ENCODE measurements around the gene TMEM92. TPM values are rescaled to one million over a fixed set of nuclear protein-coding genes. Genes with fewer than 3 reads are reported as not detected.
A peak's percentile ranks its signal among the peaks of the same experiment; 100 is the strongest.

Gene TMEM92
- 1.8 TPM for polyA plus RNA-seq (ENCODE audit: insufficient read length)

- DNase-seq: no peak
These were observed at the start of gene TMEM92 for GRCh38 chr17:50274142-50274896. Gene TMEM92 (plus strand): TSS chr17:50274466. CDS start chr17:50274502, 36 bp downstream.

GRCh38 chr17:50225701-50226240 lies 48.5 kb upstream of the TMEM92 start:
- no peak for DNase-seq

GRCh38 chr17:50234581-50234980 lies 39.7 kb upstream of the TMEM92 start:
- no peak for DNase-seq

GRCh38 chr17:50237901-50238300 lies 36.4 kb upstream of the TMEM92 start:
- no peak for DNase-seq

GRCh38 chr17:50238601-50239280 lies 35.5 kb upstream of the TMEM92 start:
- no peak for DNase-seq

GRCh38 chr17:50239937-50240336 lies 34.3 kb upstream of the TMEM92 start:
- DNase-seq: no peak

- no peak for DNase-seq
These were observed 33.4 kb upstream of the TMEM92 start for GRCh38 chr17:50240851-50241250.

- no peak for DNase-seq
These were observed 32.8 kb upstream of the TMEM92 start for GRCh38 chr17:50241431-50241830.

GRCh38 chr17:50244771-50245170 lies 29.5 kb upstream of the TMEM92 start:
- no peak for DNase-seq

GRCh38 chr17:50248255-50248654 lies 26.0 kb upstream of the TMEM92 start:
- DNase-seq: no peak

- DNase-seq: no peak
These were observed 21.5 kb upstream of the TMEM92 start for GRCh38 chr17:50252781-50253180.

- no peak for DNase-seq
These were observed 18.3 kb upstream of the TMEM92 start for GRCh38 chr17:50255766-50256635.

GRCh38 chr17:50256826-50257618 lies 17.2 kb upstream of the TMEM92 start:
- peak; percentile 50 for DNase-seq

GRCh38 chr17:50257676-50258224 lies 16.5 kb upstream of the TMEM92 start:
- DNase-seq: peak; percentile 92

GRCh38 chr17:50258647-50259476 lies 15.4 kb upstream of the TMEM92 start:
- DNase-seq: peak; percentile 89

GRCh38 chr17:50259477-50260324 lies 14.6 kb upstream of the TMEM92 start:
- DNase-seq: peak; percentile 85

GRCh38 chr17:50260501-50260911 lies 13.8 kb upstream of the TMEM92 start:
- no peak for DNase-seq

GRCh38 chr17:50261051-50261915 lies 13.0 kb upstream of the TMEM92 start:
- no peak for DNase-seq
